H1 (cell line): ENCODE measurements around the gene UTS2R. TPM values are rescaled to one million over a fixed set of nuclear protein-coding genes. Genes with fewer than 3 reads are reported as not detected.

ENCODE experiments used
- CTCF ChIA-PET: fragments of 300-600 bp; sonication (Branson Sonifier 250); formaldehyde crosslinking; loops from one replicate; lab custom pipeline; 2021; ENCODE audit not compliant: partially characterized antibody; lab: Charles Lee
- POLR2A ChIA-PET: fragments of 300-600 bp; sonication (Branson Sonifier 250); formaldehyde crosslinking; loops from one replicate; lab custom pipeline; 2021; ENCODE audit warnings: inconsistent platforms; ENCODE audit not compliant: partially characterized antibody; lab: Charles Lee
- DNase-seq, 2 experiments: peaks; one replicate each; pipeline versions ENCODE4 v3.0.0 to v3.0.0-alpha.2; 2010 to 2022; ENCODE audit warnings: low spot score in 2 of 2, low read depth in 1 of 2, mixed read lengths in 1 of 2
- FAIRE-seq: peaks from 2 replicates; lab custom pipeline; 2011; peaks lifted over from hg19 to GRCh38; lab: Jason Lieb, UNC
- H2AFZ ChIP-seq: 2 replicates; pipeline ENCODE4 v1.8.1; 2012; ENCODE audit warnings: low read length, inconsistent platforms
- H2AK5ac ChIP-seq: 2 replicates; pipeline ENCODE4 v1.6.1; 2013; ENCODE audit warnings: low read depth, low read length
- H2BK120ac ChIP-seq: replicated peaks from 2 replicates; pipeline ENCODE3; 2013; ENCODE audit warnings: low read depth, low read length, inconsistent platforms
- H2BK12ac ChIP-seq: 2 replicates; pipeline ENCODE4 v1.6.1; 2013; ENCODE audit warnings: low read depth, low read length
- H2BK15ac ChIP-seq: 2 replicates; pipeline ENCODE4 v1.6.1; 2013; ENCODE audit warnings: low read length
- H2BK20ac ChIP-seq: 2 replicates; pipeline ENCODE4 v1.6.1; 2013; ENCODE audit warnings: low read length
- H2BK5ac ChIP-seq: 2 replicates; pipeline ENCODE4 v1.6.1; 2013; ENCODE audit warnings: low read depth, low read length
- H3K14ac ChIP-seq: 2 replicates; pipeline ENCODE4 v1.6.1; 2013; ENCODE audit warnings: inconsistent platforms; ENCODE audit not compliant: insufficient read length
- H3K18ac ChIP-seq: 2 replicates; pipeline ENCODE4 v1.6.1; 2013; ENCODE audit warnings: low read length; ENCODE audit errors: extremely low read depth
- H3K23ac ChIP-seq: 2 replicates; pipeline ENCODE4 v1.6.1; 2013; ENCODE audit warnings: inconsistent platforms; ENCODE audit not compliant: insufficient read length
- H3K23me2 ChIP-seq: 2 replicates; pipeline ENCODE4 v1.6.1; 2013; ENCODE audit warnings: low read depth, low read length
- H3K27ac ChIP-seq: 2 replicates; pipeline ENCODE4 v1.6.1; 2011; ENCODE audit warnings: low read depth, low read length, inconsistent platforms
- H3K27me3 ChIP-seq, 4 experiments: replicated peaks in 1 of 4; 1 replicate in 1 of 4; 2 replicates in 3 of 4; pipeline versions ENCODE4 v1.6.1 to v1.8.1; 2011 to 2013; ENCODE audit warnings: low read length in 3 of 4, mild to moderate bottlenecking in 3 of 4, inconsistent platforms in 2 of 4, mixed read lengths in 2 of 4, moderate library complexity in 1 of 4; ENCODE audit not compliant: control insufficient read depth in 3 of 4, insufficient read depth in 3 of 4; ENCODE audit errors: extremely low read depth in 1 of 4
- H3K36me3 ChIP-seq, 4 experiments: 2 replicates each; pipeline versions ENCODE4 v1.6.1 to v1.8.1; 2011 to 2013; ENCODE audit warnings: mild to moderate bottlenecking in 4 of 4, low read length in 3 of 4, moderate library complexity in 2 of 4, control low read depth in 1 of 4, inconsistent platforms in 1 of 4; ENCODE audit not compliant: insufficient read depth in 4 of 4, control insufficient read depth in 2 of 4
- H3K4ac ChIP-seq: replicated peaks from 2 replicates; pipeline ENCODE3; 2013; ENCODE audit warnings: low read length, low read depth, mixed read lengths, inconsistent platforms; ENCODE audit not compliant: insufficient read length
- H3K4me1 ChIP-seq, 4 experiments: replicated peaks in 1 of 4; 1 replicate in 1 of 4; 2 replicates in 3 of 4; pipeline versions ENCODE4 v1.6.1 to v1.8.1; 2011 to 2013; ENCODE audit warnings: low read length in 3 of 4, inconsistent platforms in 2 of 4, mixed read lengths in 1 of 4; ENCODE audit not compliant: insufficient read depth in 4 of 4, control insufficient read depth in 3 of 4
- H3K4me2 ChIP-seq, 2 experiments: 2 replicates each; pipeline versions ENCODE4 v1.6.1 to v1.8.1; 2011 to 2013; ENCODE audit warnings: low read depth in 2 of 2, low read length in 2 of 2, control low read depth in 1 of 2, inconsistent platforms in 1 of 2, mild to moderate bottlenecking in 1 of 2; ENCODE audit not compliant: insufficient read depth in 1 of 2
- H3K4me3 ChIP-seq, 4 experiments: fragments of 200-600, 300-600 bp in 1 of 4; sonication (generic), shearing (Covaris generic), sonication (Bioruptor Twin) in 1 of 4; 2 replicates each; pipeline versions ENCODE4 v1.5.1 to v1.8.1; 2011 to 2016; ENCODE audit warnings: low read length in 4 of 4, low read depth in 3 of 4, control low read depth in 2 of 4, inconsistent platforms in 2 of 4, mild to moderate bottlenecking in 2 of 4, mixed read lengths in 1 of 4, moderate library complexity in 1 of 4; ENCODE audit not compliant: insufficient read depth in 2 of 4; ENCODE audit errors: extremely low read depth in 1 of 4
- H3K56ac ChIP-seq: replicated peaks from 2 replicates; pipeline ENCODE3; 2013; ENCODE audit warnings: low read depth, mild to moderate bottlenecking, mixed read lengths, low read length, inconsistent platforms; ENCODE audit not compliant: insufficient read length
- H3K79me1 ChIP-seq: 2 replicates; pipeline ENCODE4 v1.6.1; 2013; ENCODE audit warnings: low read depth, low read length, control low read depth
- H3K79me2 ChIP-seq, 2 experiments: 2 replicates each; pipeline versions ENCODE4 v1.6.1 to v1.8.1; 2012 to 2013; ENCODE audit warnings: low read length in 2 of 2, mild to moderate bottlenecking in 2 of 2, inconsistent platforms in 1 of 2; ENCODE audit not compliant: insufficient read depth in 2 of 2, control insufficient read depth in 1 of 2
- H3K9ac ChIP-seq, 4 experiments: replicated peaks in 1 of 4; 1 replicate in 1 of 4; 2 replicates in 3 of 4; pipeline versions ENCODE4 v1.6.1 to v1.8.1; 2011 to 2013; ENCODE audit warnings: low read depth in 3 of 4, low read length in 3 of 4, control low read depth in 2 of 4, mild to moderate bottlenecking in 2 of 4, moderate library complexity in 2 of 4, inconsistent platforms in 1 of 4; ENCODE audit errors: extremely low read depth in 1 of 4
- H3K9me3 ChIP-seq, 2 experiments: 2 replicates each; pipeline versions ENCODE4 v1.6.1 to v1.8.1; 2012 to 2013; ENCODE audit warnings: mild to moderate bottlenecking in 2 of 2, moderate library complexity in 2 of 2, control low read depth in 1 of 2, inconsistent platforms in 1 of 2, low read depth in 1 of 2, low read length in 1 of 2, mixed read lengths in 1 of 2; ENCODE audit not compliant: insufficient read depth in 2 of 2
- H4K20me1 ChIP-seq, 2 experiments: replicated peaks in 1 of 2; 2 replicates each; pipeline versions ENCODE3 to v1.8.1; 2011 to 2013; ENCODE audit warnings: inconsistent platforms in 2 of 2, low read length in 2 of 2, mild to moderate bottlenecking in 1 of 2; ENCODE audit not compliant: insufficient read depth in 2 of 2, control insufficient read depth in 1 of 2
- H4K5ac ChIP-seq: 2 replicates; pipeline ENCODE4 v1.6.1; 2013; ENCODE audit warnings: low read length, low read depth, mixed read lengths, inconsistent platforms; ENCODE audit not compliant: insufficient read length
- H4K8ac ChIP-seq: 2 replicates; pipeline ENCODE4 v1.8.0; 2013; ENCODE audit warnings: mild to moderate bottlenecking, moderate library complexity, low read length, inconsistent platforms; ENCODE audit not compliant: insufficient read depth; ENCODE audit errors: extremely low read depth
- H4K91ac ChIP-seq: replicated peaks from 2 replicates; pipeline ENCODE3; 2013; ENCODE audit warnings: low read length, mixed read lengths, inconsistent platforms; ENCODE audit not compliant: insufficient read length
- ASH2L ChIP-seq: fragments of 200-600, 300-600 bp; sonication (generic); IDR thresholded peaks from one replicate; pipeline ENCODE4 v1.7.1; 2017; ENCODE audit warnings: low read length
- BCL11A ChIP-seq, 2 experiments: IDR thresholded peaks; one replicate each; pipeline ENCODE4 v1.6.1; 2011; ENCODE audit warnings: low read depth in 2 of 2, low read length in 2 of 2, mild to moderate bottlenecking in 2 of 2
- CHD2 ChIP-seq: IDR thresholded peaks from 2 replicates; pipeline ENCODE4 v1.6.1; 2012; ENCODE audit warnings: low read length, improper control_type of control experiment
- CTCF ChIP-seq, 3 experiments: IDR thresholded peaks; 1 replicate in 2 of 3; 2 replicates in 1 of 3; pipeline versions ENCODE4 v1.5.1 to v1.6.1; 2011; ENCODE audit warnings: low read length in 3 of 3, mild to moderate bottlenecking in 3 of 3, inconsistent platforms in 2 of 3, low read depth in 1 of 3, moderate library complexity in 1 of 3; ENCODE audit not compliant: insufficient read depth in 1 of 3; ENCODE audit errors: control extremely low read depth in 1 of 3
- HDAC6 ChIP-seq: IDR thresholded peaks from one replicate; pipeline ENCODE4 v1.7.1; 2012; ENCODE audit warnings: low read depth, mild to moderate bottlenecking, inconsistent platforms, low read length, moderate library complexity
- KDM4A ChIP-seq: IDR thresholded peaks from one replicate; pipeline ENCODE4 v1.7.1; 2012; ENCODE audit warnings: low read depth, mild to moderate bottlenecking, moderate library complexity, low read length, inconsistent platforms; ENCODE audit not compliant: severe bottlenecking
- MAFK ChIP-seq: IDR thresholded peaks from 2 replicates; pipeline ENCODE4 v1.6.1; 2012; ENCODE audit warnings: low read depth, mild to moderate bottlenecking, improper control_type of control experiment, low read length
- SIN3A ChIP-seq, 2 experiments: IDR thresholded peaks in 1 of 2; conservative IDR thresholded peaks in 1 of 2; 2 replicates each; pipeline ENCODE4 v1.6.1; 2011 to 2012; ENCODE audit warnings: low read length in 2 of 2, improper control_type of control experiment in 1 of 2, low read depth in 1 of 2, mild to moderate bottlenecking in 1 of 2
- TAF7 ChIP-seq: optimal IDR thresholded peaks from 2 replicates; pipeline ENCODE3; 2011; ENCODE audit warnings: low read depth, mild to moderate bottlenecking, inconsistent platforms, low read length, moderate library complexity, borderline replicate concordance
- TBP ChIP-seq: IDR thresholded peaks from 2 replicates; pipeline ENCODE4 v1.6.1; 2011; ENCODE audit warnings: low read depth, low read length, improper control_type of control experiment
- WGBS, 2 experiments: shearing (Covaris generic) in 1 of 2; methylation state at CpG; one replicate each; pipeline versions ENCODE4 v1.1.6 to v1.1.7; 2013 to 2015; ENCODE audit warnings: low lambda C conversion rate in 2 of 2, mixed read lengths in 2 of 2, inconsistent platforms in 1 of 2, low coverage in 1 of 2, missing lambda C conversion rate in 1 of 2; ENCODE audit not compliant: insufficient replicate concordance in 2 of 2, insufficient coverage in 1 of 2, insufficient read length in 1 of 2; ENCODE audit errors: extremely low coverage in 1 of 2, missing lambda C conversion rate in 1 of 2; 5-methylcytosine and 5-hydroxymethylcytosine counted together
- polyA plus RNA-seq, 7 experiments: library from polyadenylated mRNA; depleted of rRNA in 3 of 7; stranded (reverse) in 5 of 7; unstranded in 2 of 7; fragments of >200 nt in 5 of 7; fragments of 200-250 nt in 2 of 7; gene quantifications; 1 replicate in 5 of 7; 2 replicates in 1 of 7; 4 replicates in 1 of 7; pipeline versions ENCODE4 v1.2.1 to v1.2.3, GENCODE V29; 2011 to 2013; ENCODE audit warnings: missing spikeins in 2 of 7, mixed read lengths in 2 of 7
- total RNA-seq: library from RNA; stranded (reverse); fragmentation: NEBNext Ultra II Directional; extraction: Animal tissue kit (Norgen Biotek cat#: 25700); gene quantifications from 2 replicates; pipeline ENCODE4 v1.2.1, GENCODE V29; 2021

Gene UTS2R
- total and polyA plus RNA-seq, 2 of the 8 experiments (the other 6 are each of a cell fraction or from before 2014, with no cell fraction given): 0.27 TPM; not detected in 1

- H3K4me3 ChIP-seq: no peak overlapping the region
- no peak overlapping the region for H2AFZ ChIP-seq
- H3K23ac ChIP-seq: no peak overlapping the region
- no peaks in the 10 kb centered on the region for H3K79me2 ChIP-seq
- 88% methylated on average over 19 of the region's 22 CpGs; no CpG with 5 or more reads in 1 of the 2 experiments for WGBS, 2 experiments
- no peaks in the 10 kb centered on the region for H3K36me3 ChIP-seq
- no peak overlapping the region for H2BK12ac ChIP-seq
- H3K79me1 ChIP-seq: no peaks in the 10 kb centered on the region
- no peak overlapping the region for H2AK5ac ChIP-seq
- no peaks in the 10 kb centered on the region for H3K9me3 ChIP-seq
- no peak overlapping the region for H3K14ac ChIP-seq
- H3K27ac ChIP-seq: no peak overlapping the region
- H3K4me2 ChIP-seq: no peak overlapping the region
- H4K91ac ChIP-seq: peak overlapping the region; percentile 30
- DNase-seq (no peak), FAIRE-seq (no peak)
- no peak overlapping the region for H3K56ac ChIP-seq
- ChIA-PET CTCF (interaction anchor here (0.9 to 1.4 kb wide), 8 partner anchors 10 to 169 kb away, joined by 3 to 6 read pairs (median 4); no protein-coding TSS in a partner anchor), POLR2A (interaction anchor here (0.7 to 2.9 kb wide), 4 partner anchors 9 to 35 kb away, joined by 3 to 14 read pairs (median 3); no protein-coding TSS in a partner anchor)
- peaks cover 0 to 3% of the 10 kb centered on the region in 2 experiments for H4K20me1 ChIP-seq
- H4K5ac ChIP-seq: no peak overlapping the region
- no peaks in the 10 kb centered on the region for H3K23me2 ChIP-seq
- H3K4me1 ChIP-seq: peaks cover 0 to 9% (median 5%) of the 10 kb centered on the region in 4 experiments; a peak in 5 of 7 replicates
- no peak overlapping the region for H3K18ac ChIP-seq
- no peak overlapping the region for H2BK15ac ChIP-seq
- H4K8ac ChIP-seq: peak overlapping the region; percentile 36
- no peaks in the 10 kb centered on the region; a peak in 2 of 7 replicates for H3K27me3 ChIP-seq
- no peak overlapping the region for H2BK120ac ChIP-seq
- H3K9ac ChIP-seq: no peak overlapping the region
- no peak overlapping the region for H3K4ac ChIP-seq
- no peak overlapping the region for H2BK5ac ChIP-seq
- H2BK20ac ChIP-seq: no peak overlapping the region
- TF ChIP-seq SIN3A (conservative IDR thresholded peaks at IDR 0.05 in 1 of 2, IDR thresholded peaks at IDR 0.05 in 1 of 2; ENCODE audit: low read depth in 1 of 2, low read length in 2 of 2) (no peak), TAF7 (no peak), CHD2 (no peak), TBP (no peak), CTCF (IDR thresholded peaks at IDR 0.05; ENCODE audit: control extremely low read depth in 1 of 3, insufficient read depth in 1 of 3, low read depth in 1 of 3, low read length in 3 of 3) (no peak), HDAC6 (no peak), MAFK (no peak), KDM4A (no peak), BCL11A (IDR thresholded peaks at IDR 0.05; ENCODE audit: low read depth in 2 of 2, low read length in 2 of 2) (no peak), ASH2L (no peak)
Measured at GRCh38 chr17:82384051-82384729, 12.6 kb downstream of the UTS2R start.
